Measurements from ENCODE around the gene HSPB1. TPM values are rescaled to one million over a fixed set of nuclear protein-coding genes. Genes with fewer than 3 reads are reported as not detected.

HSPB1 gene
- total and polyA plus RNA-seq, 7 donors, result 1,312 to 5,803 (median 4,364) TPM

DNA sequence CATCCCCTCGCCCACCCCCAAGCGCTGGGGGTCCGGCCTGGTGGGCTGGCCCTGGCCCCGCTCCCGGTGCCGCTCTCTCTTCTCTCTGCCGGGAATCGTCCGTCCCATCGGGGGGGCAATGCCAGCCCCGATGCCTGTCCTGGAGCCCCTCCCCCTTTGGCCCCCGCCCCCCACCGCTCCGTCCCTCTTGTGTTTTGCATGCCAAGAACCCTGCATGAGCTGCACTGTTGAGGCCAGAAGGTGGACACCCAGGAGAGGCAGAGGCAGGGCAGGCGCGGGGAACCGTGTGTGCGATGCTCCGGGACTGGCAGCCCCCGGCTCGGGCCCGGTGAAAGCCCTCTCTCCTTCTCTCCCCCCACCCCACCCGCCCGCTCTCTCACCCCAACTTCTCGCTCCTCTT, 22.1 kb upstream of the HSPB1 start:
- H3K36me3 ChIP-seq (ENCODE audit: insufficient read depth in 1 of 2, low read depth in 1 of 2), result no peaks in the 10 kb centered on the region
- no peaks in the 10 kb centered on the region for H3K9me3 ChIP-seq
- DNase-seq (no peak), ATAC-seq (no peak)
- intact Hi-C loops (cut with DNase I), result no loop called here
- 20 to 35% (median 25%) methylated on average over 11 to 25 of the region's 25 CpGs for WGBS, 3 donors
- no peak overlapping the region for H3K27ac ChIP-seq
- peaks cover 0 to 42% (median 11%) of the 10 kb centered on the region in 3 donors for H3K27me3 ChIP-seq (ENCODE audit: insufficient read depth in 3 of 3, low read length in 2 of 3)
- H3K4me1 ChIP-seq, result no peaks in the 10 kb centered on the region
- no peak overlapping the region for H3K4me3 ChIP-seq
- TF ChIP-seq, protein P1, sequence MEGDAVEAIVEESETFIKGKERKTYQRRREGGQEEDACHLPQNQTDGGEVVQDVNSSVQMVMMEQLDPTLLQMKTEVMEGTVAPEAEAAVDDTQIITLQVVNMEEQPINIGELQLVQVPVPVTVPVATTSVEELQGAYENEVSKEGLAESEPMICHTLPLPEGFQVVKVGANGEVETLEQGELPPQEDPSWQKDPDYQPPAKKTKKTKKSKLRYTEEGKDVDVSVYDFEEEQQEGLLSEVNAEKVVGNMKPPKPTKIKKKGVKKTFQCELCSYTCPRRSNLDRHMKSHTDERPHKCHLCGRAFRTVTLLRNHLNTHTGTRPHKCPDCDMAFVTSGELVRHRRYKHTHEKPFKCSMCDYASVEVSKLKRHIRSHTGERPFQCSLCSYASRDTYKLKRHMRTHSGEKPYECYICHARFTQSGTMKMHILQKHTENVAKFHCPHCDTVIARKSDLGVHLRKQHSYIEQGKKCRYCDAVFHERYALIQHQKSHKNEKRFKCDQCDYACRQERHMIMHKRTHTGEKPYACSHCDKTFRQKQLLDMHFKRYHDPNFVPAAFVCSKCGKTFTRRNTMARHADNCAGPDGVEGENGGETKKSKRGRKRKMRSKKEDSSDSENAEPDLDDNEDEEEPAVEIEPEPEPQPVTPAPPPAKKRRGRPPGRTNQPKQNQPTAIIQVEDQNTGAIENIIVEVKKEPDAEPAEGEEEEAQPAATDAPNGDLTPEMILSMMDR (IDR thresholded peaks at IDR 0.05), result no peak

- intact Hi-C loops (cut with DNase I), result no loop called here
Observed at GRCh38 chr7:76281006-76281705, 21.3 kb upstream of the HSPB1 start.

GRCh38 chr7:76281706-76282343, 20.6 kb upstream of the HSPB1 start:
- DNase-seq (no peak), ATAC-seq (peak in 2 of 4 donors; percentile 12 to 17)
- no peaks in the 10 kb centered on the region for H3K9me3 ChIP-seq
- no peaks in the 10 kb centered on the region for H3K36me3 ChIP-seq (ENCODE audit: insufficient read depth in 1 of 2, low read depth in 1 of 2)
- no peaks in the 10 kb centered on the region for H3K4me1 ChIP-seq
- WGBS, 3 donors, result 0 to 4% (median 2%) methylated on average over 19 to 36 of the region's 36 CpGs
- TF ChIP-seq, protein P1 (IDR thresholded peaks at IDR 0.05), result no peak
- intact Hi-C loops (cut with DNase I), result no loop called here
- H3K27me3 ChIP-seq (ENCODE audit: insufficient read depth in 3 of 3, low read length in 2 of 3), result peaks cover 0 to 39% (median 11%) of the 10 kb centered on the region in 3 donors
- no peak overlapping the region for H3K27ac ChIP-seq
- peak overlapping the region; percentile 64 for H3K4me3 ChIP-seq

More at GRCh38 chr7:76281006-76281705, 21.3 kb upstream of the HSPB1 start:
- H3K4me1 ChIP-seq, result no peaks in the 10 kb centered on the region
- no peaks in the 10 kb centered on the region for H3K9me3 ChIP-seq
- H3K4me3 ChIP-seq, result peak overlapping the region; percentile 64
- TF ChIP-seq, protein P1 (IDR thresholded peaks at IDR 0.05), result no peak
- WGBS, 3 donors, result 3 to 9% (median 4%) methylated on average over 22 to 61 of the region's 63 CpGs
- DNase-seq, result no peak
- ATAC-seq, result peak; percentile 20 to 60 (median 49)
- H3K27ac ChIP-seq, result no peak overlapping the region
- H3K36me3 ChIP-seq (ENCODE audit: insufficient read depth in 1 of 2, low read depth in 1 of 2), result no peaks in the 10 kb centered on the region
- H3K27me3 ChIP-seq (ENCODE audit: insufficient read depth in 3 of 3, low read length in 2 of 3), result peaks cover 0 to 40% (median 11%) of the 10 kb centered on the region in 3 donors

GRCh38 chr7:76282344-76283253, 19.9 kb upstream of the HSPB1 start:
- Histone ChIP-seq H3K4me1 (no peaks in the 10 kb centered on the region), H3K36me3 (ENCODE audit: insufficient read depth in 1 of 2, low read depth in 1 of 2) (no peaks in the 10 kb centered on the region), H3K27ac (no peak overlapping the region), H3K4me3 (peak overlapping the region; percentile 64), H3K27me3 (ENCODE audit: insufficient read depth in 3 of 3, low read length in 2 of 3) (peaks cover 0 to 34% (median 9%) of the 10 kb centered on the region in 3 donors), H3K9me3 (no peaks in the 10 kb centered on the region)
- TF ChIP-seq, protein P1 (IDR thresholded peaks at IDR 0.05), result no peak
- DNase-seq (peak in 1 of 2 donors; percentile 63), ATAC-seq (peak; percentile 20 to 63 (median 46))
- WGBS, 3 donors, result 2% methylated on average over 69 to 98 of the region's 98 CpGs
- intact Hi-C loops (cut with DNase I), result no loop called here

Data from psoas muscle (tissue), 8 donors.